Measurements from ENCODE around the gene LRPPRC. TPM values are rescaled to one million over a fixed set of nuclear protein-coding genes. Genes with fewer than 3 reads are reported as not detected.

Gene LRPPRC
- total RNA-seq, 1 donor from 2014 or later = 88.0 TPM

GRCh38 chr2:43939695-43940256 is 56.0 kb downstream of the LRPPRC start:
- no peaks in the 10 kb centered on the region for H3K36me3 Mint-ChIP-seq (ENCODE audit: unreplicated experiment)
- peak overlapping the region; percentile 82 for H3K27ac Mint-ChIP-seq (ENCODE audit: unreplicated experiment)
- H3K9me3 Mint-ChIP-seq (ENCODE audit: unreplicated experiment) = peaks cover 2% of the 10 kb centered on the region
- peaks cover 52% of the 10 kb centered on the region for H3K4me1 Mint-ChIP-seq (ENCODE audit: low read depth, unreplicated experiment)
- no peak for DNase-seq
- no peaks in the 10 kb centered on the region for H3K27me3 Mint-ChIP-seq (ENCODE audit: unreplicated experiment)
- peak overlapping the region; percentile 44 for H3K4me3 Mint-ChIP-seq (ENCODE audit: unreplicated experiment)
- TF ChIP-seq CTCF (IDR thresholded peaks at IDR 0.05; ENCODE audit: partially characterized antibody, unreplicated experiment) = no peak

DNA sequence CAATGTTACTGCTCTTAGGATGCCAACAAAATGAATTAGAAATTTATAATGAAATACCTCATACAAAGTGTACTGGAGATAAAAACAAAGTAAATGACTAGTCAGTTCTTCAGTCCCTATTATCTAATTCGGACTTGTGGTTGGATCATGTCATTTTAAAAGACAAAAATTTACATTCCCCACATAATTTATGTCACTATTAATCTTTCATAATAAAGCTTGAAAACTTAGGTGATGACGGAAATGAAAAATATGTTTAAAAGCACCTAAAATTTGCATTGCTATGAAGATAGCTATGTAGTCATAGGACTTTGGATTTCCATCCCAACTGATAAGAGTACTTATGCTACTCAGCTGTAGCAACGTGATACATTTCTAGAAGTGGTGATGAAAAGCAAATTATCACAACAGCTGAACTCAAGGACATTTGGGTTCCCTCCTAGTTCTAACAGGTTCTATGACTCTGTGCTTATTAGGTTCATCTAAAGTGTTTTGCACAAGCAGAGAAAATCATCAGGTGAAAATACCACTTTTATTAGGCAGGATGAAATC is 58.4 kb downstream of the LRPPRC start:
- Mint-ChIP-seq H3K27me3 (ENCODE audit: unreplicated experiment) (no peaks in the 10 kb centered on the region), H3K4me3 (ENCODE audit: unreplicated experiment) (no peak overlapping the region), H3K4me1 (ENCODE audit: low read depth, unreplicated experiment) (peaks cover 42% of the 10 kb centered on the region), H3K36me3 (ENCODE audit: unreplicated experiment) (no peaks in the 10 kb centered on the region), H3K27ac (ENCODE audit: unreplicated experiment) (peak overlapping the region; percentile 55), H3K9me3 (ENCODE audit: unreplicated experiment) (no peaks in the 10 kb centered on the region)
- TF ChIP-seq CTCF (IDR thresholded peaks at IDR 0.05; ENCODE audit: partially characterized antibody, unreplicated experiment) = no peak
- DNase-seq = no peak

DNA sequence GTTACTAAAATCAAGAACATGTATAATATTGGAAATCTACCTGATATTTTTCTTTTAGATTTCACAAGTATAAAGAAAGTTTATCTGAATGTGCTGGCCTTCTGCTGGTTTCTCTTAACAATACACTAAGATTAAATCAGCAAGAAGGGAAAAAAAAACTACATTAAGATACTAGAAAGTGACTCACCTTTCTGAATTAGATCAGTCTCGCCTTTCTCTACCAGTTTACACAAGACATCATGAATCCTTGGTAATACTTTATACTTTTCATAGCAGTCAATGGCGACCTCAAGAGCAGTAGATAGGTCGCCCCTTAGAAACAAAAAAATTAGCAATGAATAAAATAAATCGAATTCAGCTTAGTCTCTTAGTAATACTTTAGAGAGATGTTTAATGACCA is 61.2 kb downstream of the LRPPRC start:
- TF ChIP-seq CTCF (IDR thresholded peaks at IDR 0.05; ENCODE audit: partially characterized antibody, unreplicated experiment) = no peak
- Mint-ChIP-seq H3K9me3 (ENCODE audit: unreplicated experiment) (no peaks in the 10 kb centered on the region), H3K4me1 (ENCODE audit: low read depth, unreplicated experiment) (peaks cover 24% of the 10 kb centered on the region), H3K4me3 (ENCODE audit: unreplicated experiment) (no peak overlapping the region), H3K27ac (ENCODE audit: unreplicated experiment) (peak overlapping the region; percentile 38), H3K36me3 (ENCODE audit: unreplicated experiment) (no peaks in the 10 kb centered on the region), H3K27me3 (ENCODE audit: unreplicated experiment) (no peaks in the 10 kb centered on the region)
- no peak for DNase-seq

DNA sequence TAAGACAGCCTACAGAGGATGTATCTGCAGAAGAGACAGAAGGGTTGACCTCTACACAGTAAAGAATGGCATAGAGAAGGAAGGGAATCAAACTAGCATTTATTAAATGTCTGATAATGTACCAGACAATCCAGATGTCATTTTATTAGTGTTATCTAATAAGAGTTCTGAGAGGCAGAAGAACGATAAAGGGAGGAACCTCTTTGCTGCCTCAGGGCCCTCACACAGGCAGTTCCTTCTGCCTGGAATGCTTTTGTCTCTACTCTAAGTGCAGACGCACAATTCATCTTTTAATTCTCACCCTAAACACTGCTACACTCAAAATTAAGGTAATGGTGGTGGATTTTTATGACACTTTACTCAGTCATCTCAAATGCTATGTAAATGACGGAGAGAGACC is 64.5 kb downstream of the LRPPRC start:
- TF ChIP-seq CTCF (IDR thresholded peaks at IDR 0.05; ENCODE audit: partially characterized antibody, unreplicated experiment) = no peak
- Mint-ChIP-seq H3K4me1 (ENCODE audit: low read depth, unreplicated experiment) (peaks cover 4% of the 10 kb centered on the region), H3K4me3 (ENCODE audit: unreplicated experiment) (no peak overlapping the region), H3K36me3 (ENCODE audit: unreplicated experiment) (no peaks in the 10 kb centered on the region), H3K27ac (ENCODE audit: unreplicated experiment) (no peak overlapping the region), H3K27me3 (ENCODE audit: unreplicated experiment) (no peaks in the 10 kb centered on the region), H3K9me3 (ENCODE audit: unreplicated experiment) (no peaks in the 10 kb centered on the region)
- DNase-seq = no peak

DNA sequence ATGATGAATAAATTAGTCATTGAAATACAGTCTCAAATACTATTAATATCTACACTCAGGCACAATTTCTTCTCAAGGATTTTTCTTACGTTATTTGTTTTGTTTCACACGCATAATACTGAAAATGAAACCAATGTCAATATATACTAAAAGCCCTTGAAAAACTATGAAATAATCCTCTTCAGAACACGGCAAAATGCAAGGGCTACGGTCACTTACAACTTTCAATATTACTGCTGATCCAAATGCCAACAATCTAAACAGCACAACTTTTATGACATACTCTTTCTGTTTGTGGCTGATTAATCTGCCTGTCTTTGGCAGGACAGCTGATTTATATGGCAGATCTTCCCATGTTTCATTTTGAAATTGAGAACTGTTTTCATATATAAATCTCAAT is 68.3 kb downstream of the LRPPRC start:
- Mint-ChIP-seq H3K27ac (ENCODE audit: unreplicated experiment) (no peak overlapping the region), H3K36me3 (ENCODE audit: unreplicated experiment) (no peaks in the 10 kb centered on the region), H3K9me3 (ENCODE audit: unreplicated experiment) (no peaks in the 10 kb centered on the region), H3K4me1 (ENCODE audit: low read depth, unreplicated experiment) (peaks cover 4% of the 10 kb centered on the region), H3K4me3 (ENCODE audit: unreplicated experiment) (no peak overlapping the region), H3K27me3 (ENCODE audit: unreplicated experiment) (no peaks in the 10 kb centered on the region)
- no peak for TF ChIP-seq CTCF (IDR thresholded peaks at IDR 0.05; ENCODE audit: partially characterized antibody, unreplicated experiment)
- DNase-seq = no peak

Measured in glutamatergic neuron (in vitro differentiated cells).